Activated CD8-positive, alpha-beta memory T cell treated with anti-CD3 and anti-CD28 coated beads, Interleukin-2, amount 50 U/mL, for 1 hour (primary cell): ENCODE measurements around the gene MALAT1.

Experiments used
- DNase-seq: peaks from one replicate; pipeline ENCODE4 v3.0.0-alpha.2; 2020; ENCODE audit errors: extremely low read depth

MALAT1 gene

DNA sequence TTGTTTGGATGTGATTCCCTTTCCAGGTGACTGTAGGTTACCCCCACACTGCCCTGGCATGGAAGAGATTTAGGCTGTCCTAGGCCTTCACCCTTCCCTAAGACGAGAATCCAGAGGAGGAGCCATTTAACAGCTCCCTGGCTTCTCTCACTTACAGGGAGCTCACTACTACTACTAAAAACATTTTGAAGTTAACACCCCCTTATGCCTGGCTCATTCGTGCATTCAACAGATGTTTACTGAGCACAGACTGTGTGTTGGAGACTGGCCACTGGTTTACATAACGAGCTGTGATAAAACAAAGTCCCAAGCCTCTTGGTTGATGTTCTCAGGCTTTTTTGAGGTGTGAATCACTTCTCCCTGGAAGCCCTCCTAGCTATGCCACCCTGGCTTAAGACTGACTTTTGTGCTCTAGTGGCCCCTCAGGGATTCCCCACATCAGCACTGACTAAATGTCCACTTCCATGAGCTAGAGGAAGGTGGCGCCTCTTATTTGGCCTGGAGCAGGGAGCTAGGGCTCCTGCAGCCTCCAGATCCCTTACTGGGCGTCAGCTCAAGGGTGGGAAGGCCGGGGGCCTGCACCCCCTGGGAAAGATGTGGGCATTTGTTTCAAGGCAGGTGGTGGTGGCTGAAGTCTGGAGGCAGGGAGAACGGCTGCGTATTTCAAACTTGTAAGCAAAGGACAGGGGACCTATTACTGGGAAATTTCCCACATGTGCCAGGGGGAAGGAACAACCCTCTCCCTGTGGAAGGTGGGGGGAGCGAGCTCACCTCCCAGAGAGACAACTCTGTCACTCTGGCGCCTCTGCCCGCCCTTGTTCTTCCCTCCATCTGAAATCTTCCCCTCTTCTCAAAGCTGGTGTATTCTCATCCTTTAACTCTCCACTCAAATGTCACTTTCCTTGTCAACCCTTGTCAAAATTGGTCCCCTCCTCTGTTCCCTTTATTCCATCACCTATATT, 19.4 kb upstream of the MALAT1 start:
- no peak for DNase-seq

- DNase-seq, result no peak
Measured at GRCh38 chr11:65482306-65482850, 16.5 kb upstream of the MALAT1 start.

GRCh38 chr11:65485920-65486219, 13.0 kb upstream of the MALAT1 start:
- DNase-seq, result no peak

DNA sequence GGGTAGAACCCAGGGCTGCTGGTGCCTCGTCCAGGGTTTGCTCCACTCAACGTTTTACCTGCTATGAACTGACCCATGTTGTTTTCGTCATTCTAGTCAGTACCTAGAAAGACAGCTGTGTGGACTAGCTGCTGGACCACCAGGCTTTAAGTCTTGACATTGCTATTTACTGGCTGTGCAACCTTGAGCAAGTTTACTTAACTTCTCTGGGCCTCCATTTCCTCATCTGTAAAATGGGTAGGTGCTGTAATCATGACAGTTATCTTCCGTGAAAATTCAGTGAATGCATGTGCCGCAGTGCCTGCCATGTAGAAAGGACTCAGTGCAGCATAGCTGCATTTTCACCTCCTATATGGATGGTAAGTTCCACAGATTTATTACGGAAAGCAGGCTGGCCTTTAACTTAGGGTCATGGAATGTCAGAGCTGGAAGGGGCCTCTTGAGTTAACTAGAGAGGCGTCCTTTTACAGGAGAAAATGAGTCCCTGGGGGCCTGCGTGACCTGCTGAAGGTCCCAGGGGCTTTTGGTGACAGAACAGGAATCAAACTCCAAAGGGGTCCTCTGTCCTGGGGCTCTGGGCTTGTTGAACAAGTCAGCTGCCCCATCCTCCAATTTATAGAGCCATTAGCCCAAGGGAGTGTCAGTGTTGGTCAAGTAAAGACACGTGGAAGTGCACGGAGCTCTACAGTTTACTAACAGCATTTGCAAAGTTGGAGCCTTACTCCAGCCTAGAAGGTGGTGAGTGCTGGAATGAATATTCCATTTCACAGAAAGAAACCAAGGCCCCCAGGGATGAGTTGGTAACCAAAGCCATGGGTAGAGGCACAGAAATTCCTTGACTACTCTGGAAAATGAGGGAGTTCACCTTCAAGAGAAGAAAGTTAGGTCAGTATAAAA, 12.0 kb upstream of the MALAT1 start:
- no peak for DNase-seq

GRCh38 chr11:65487467-65488272, 11.2 kb upstream of the MALAT1 start:
- no peak for DNase-seq

GRCh38 chr11:65488273-65489034, 10.4 kb upstream of the MALAT1 start:
- no peak for DNase-seq

DNA sequence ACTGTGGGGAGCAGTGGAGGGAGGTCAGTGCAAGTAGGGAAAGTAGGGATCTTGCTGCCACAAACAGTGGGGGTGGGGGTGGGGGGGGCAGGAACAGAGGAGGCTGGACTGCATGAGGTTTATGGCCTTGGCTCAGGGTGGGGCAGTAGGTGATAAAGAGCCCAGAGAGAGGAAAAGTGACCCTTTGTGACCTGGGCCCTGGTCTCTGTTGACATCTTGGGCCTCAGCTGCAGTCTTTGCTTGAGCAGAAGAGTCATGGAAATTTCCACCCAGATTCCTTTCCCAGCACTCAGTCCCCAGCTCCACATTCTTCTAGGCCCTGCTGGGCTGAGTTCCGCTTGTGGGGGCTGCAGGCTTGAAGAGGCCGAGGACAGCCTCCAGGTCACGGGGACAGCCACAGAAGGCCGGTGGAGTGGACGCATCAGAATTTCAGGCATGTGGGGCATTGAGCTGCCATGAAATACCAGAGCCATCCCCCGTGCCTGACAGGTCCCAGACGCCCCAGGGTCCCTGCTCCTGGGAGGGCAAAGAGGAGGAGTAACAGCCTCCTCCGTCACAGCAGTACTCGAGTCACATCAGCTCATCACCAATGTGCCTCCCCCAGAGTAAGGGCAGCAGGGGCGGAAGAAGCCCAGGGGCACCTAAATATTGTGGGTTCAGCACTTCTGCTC, 9.7 kb upstream of the MALAT1 start:
- no peak for DNase-seq

DNA sequence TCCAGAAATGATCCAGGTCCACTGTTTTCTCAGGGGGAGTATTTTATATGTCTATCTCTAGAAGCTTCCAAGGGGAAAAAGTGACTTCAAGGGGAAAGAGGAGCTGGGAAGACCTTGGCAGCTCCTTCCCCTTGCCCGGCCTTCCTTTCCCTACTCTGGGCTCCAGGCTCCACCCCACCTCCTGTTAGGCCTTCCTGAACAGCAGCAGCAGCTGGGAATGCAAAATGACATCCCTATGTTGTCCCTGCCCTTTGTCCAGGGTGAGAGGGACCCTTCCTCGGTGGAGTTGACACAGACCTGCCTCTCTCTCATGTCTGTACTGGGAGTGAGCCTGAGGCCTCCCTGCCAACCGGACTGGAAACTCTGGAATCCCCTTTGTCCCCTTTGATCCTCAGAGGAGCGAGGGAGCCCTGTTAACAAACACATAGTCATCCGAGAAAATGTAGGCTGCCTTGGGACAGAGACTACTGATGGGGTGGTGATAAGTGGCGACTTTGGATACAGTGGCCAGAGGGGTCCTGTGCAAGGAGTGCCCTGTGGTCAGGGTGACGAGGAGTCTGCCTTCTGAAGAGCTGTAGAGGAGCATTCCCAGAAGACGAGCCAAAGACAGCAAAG, 9.0 kb upstream of the MALAT1 start:
- DNase-seq, result no peak

DNA sequence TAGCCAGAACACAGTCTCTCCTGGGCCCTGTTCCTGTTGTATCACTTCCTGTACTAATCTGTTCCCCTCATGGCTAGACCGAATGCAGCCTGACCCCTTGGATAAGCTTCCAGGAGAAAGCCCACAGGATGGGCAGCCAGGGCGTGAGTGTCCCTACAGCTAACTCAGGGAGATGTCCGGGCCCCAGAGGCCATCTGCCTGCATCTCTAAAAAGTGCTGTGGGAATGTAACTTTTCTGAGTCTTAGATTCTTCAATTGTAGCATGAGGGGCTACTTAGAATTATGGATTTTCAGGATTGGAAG, 7.7 kb upstream of the MALAT1 start:
- DNase-seq, result no peak

GRCh38 chr11:65491614-65492386, 7.0 kb upstream of the MALAT1 start:
- no peak for DNase-seq

GRCh38 chr11:65492387-65492636, 6.5 kb upstream of the MALAT1 start:
- no peak for DNase-seq

GRCh38 chr11:65492637-65493366, 6.0 kb upstream of the MALAT1 start:
- no peak for DNase-seq

DNA sequence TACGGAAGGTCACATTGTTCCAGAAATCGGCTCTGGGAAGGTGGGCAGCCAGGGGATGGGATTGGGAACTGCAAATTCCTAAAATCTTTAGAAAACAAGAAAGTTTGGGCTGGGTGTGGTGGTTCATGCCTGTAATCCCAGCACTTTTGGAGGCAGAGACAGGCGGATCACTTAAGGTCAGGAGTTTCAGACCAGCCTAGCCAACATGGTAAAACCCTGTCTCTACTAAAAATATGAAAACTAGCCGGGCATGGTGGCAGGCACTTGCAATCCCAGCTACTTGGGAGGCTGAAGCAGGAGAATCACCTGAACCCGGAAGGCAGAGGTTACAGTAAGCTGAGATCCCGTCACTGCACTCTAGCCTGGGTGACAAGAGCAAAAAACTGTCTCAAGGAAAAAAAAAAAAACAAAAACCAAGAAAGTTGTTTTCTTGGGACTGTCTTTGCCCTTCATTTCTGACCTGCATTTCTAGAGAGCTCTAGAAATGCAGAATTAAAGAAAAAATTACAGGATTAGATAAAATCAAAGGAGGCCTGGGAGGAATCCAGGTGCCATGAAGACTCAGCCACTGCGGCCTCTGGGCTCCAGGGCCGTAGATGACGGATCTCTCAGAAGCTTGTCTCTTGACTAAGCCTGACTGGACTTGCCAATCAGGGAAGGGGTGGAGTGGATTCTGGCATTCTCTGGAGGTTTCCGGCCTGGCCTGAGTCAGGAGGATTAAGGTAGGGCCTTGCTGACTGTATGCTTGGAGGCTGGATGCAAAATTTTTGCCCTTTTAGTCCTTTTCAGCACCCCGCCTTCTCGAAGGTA, 5.3 kb upstream of the MALAT1 start:
- DNase-seq, result no peak

DNA sequence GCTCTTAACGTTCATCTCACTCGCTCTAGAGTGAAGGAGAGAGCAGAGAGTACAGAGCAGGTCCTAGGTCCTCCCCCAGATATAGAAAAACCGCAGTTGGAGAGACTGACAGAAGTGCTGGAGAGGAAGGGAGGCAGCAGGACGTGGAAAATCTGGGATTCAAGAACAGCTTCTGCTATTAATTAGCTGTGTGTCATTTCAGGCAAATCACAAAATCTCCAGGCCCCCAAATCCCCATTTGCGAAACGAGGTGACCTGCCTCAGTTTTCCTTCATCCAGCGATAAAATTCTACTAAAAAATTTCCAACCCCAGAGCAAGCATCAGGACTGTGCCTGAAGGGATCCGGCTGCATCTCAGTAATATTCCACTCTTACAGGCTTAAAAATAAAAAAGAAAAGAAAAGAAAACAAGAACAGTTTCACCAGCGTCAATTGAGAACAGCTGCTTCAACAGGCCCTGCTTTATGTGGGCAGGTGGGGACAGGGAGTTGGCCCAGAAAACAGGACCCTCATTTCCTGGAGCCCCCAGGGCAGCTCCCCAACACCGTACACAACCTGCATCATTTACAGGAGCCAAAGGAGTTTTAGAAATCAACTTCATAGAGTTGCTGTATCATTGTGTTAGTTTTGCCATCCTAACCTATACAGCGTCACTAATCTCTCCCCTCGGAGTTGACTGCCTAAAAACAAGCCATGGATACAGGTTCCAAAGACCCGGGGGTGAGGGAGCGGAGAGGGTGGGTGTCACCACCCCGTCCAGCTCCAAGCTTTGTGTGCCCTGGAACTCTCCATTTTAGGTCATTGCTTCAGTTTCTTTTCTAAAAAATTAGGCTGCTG, 2.3 kb upstream of the MALAT1 start:
- no peak for DNase-seq

DNA sequence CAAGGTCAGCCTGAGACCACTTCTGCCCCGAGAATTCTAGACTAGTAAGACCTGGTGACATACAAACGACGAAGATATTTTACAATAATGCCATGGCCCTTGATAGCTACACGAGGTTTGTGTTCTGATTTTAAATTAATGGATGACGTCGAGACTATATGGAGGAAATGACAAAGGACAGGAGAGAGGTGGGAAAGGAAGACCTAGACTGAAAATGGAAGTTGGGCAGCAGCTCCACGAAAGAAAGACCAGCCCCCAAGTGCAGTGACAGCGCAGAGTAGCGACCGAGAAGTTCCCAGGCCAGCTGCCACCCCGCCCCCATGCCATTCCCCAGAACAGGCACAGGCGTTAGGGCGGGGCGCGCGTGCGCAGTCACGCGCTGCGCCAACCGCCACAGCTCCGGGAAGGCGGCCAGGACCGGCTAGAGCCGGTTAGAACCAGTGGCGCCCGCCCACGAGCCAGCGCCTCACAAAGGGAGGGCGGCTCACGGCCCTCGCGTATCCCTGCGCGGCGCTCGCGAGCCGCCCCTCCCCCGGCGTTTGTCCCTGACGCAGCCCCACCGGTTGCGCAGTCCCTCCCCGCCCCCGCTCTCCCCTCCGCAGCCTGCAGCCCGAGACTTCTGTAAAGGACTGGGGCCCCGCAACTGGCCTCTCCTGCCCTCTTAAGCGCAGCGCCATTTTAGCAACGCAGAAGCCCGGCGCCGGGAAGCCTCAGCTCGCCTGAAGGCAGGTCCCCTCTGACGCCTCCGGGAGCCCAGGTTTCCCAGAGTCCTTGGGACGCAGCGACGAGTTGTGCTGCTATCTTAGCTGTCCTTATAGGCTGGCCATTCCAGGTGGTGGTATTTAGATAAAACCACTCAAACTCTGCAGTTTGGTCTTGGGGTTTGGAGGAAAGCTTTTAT, 1.5 kb upstream of the MALAT1 start:
- DNase-seq, result peak; percentile 96

DNA sequence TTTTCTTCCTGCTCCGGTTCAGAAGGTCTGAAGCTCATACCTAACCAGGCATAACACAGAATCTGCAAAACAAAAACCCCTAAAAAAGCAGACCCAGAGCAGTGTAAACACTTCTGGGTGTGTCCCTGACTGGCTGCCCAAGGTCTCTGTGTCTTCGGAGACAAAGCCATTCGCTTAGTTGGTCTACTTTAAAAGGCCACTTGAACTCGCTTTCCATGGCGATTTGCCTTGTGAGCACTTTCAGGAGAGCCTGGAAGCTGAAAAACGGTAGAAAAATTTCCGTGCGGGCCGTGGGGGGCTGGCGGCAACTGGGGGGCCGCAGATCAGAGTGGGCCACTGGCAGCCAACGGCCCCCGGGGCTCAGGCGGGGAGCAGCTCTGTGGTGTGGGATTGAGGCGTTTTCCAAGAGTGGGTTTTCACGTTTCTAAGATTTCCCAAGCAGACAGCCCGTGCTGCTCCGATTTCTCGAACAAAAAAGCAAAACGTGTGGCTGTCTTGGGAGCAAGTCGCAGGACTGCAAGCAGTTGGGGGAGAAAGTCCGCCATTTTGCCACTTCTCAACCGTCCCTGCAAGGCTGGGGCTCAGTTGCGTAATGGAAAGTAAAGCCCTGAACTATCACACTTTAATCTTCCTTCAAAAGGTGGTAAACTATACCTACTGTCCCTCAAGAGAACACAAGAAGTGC, 661 bp upstream of the MALAT1 start:
- DNase-seq, result peak; percentile 70
